Urinary bladder (tissue), 4 donors: ENCODE results near the gene PRDX2. TPM values are rescaled to one million over a fixed set of nuclear protein-coding genes. Genes with fewer than 3 reads are reported as not detected.
"Not testable (repeated sequence)": the region's sequence is repeated elsewhere in the genome, so short reads cannot be mapped to it uniquely, and the experiment has no call there.

ENCODE experiments used
- DNase-seq: peaks from one replicate; pipeline ENCODE4 v3.0.0-alpha.2; 2015; ENCODE audit errors: extremely low spot score
- H3K27ac ChIP-seq: one replicate; pipeline ENCODE4 v1.5.1; 2013; ENCODE audit warnings: low read depth, mild to moderate bottlenecking, moderate library complexity
- H3K36me3 ChIP-seq: one replicate; pipeline ENCODE4 v1.6.1; 2013; ENCODE audit warnings: mild to moderate bottlenecking, moderate library complexity; ENCODE audit not compliant: insufficient read depth
- H3K4me1 ChIP-seq: one replicate; pipeline ENCODE4 v1.6.1; 2013; ENCODE audit warnings: mild to moderate bottlenecking, moderate library complexity; ENCODE audit not compliant: insufficient read depth
- H3K4me3 ChIP-seq: one replicate; pipeline ENCODE4 v1.5.1; 2013; ENCODE audit warnings: low read depth, low read length
- WGBS: extraction: QIAGEN DNeasy Blood & Tissue Kit; methylation state at CpG from one replicate; pipeline ENCODE4 v1.1.7; 2013; 5-methylcytosine and 5-hydroxymethylcytosine counted together
- polyA plus RNA-seq: library from polyadenylated mRNA; stranded (reverse); fragments of 200-250 nt; gene quantifications from one replicate; pipeline ENCODE4 v1.2.3, GENCODE V29; 2013
- total RNA-seq: library from RNA; depleted of rRNA; stranded (reverse); fragments of >200 nt; gene quantifications from one replicate; pipeline ENCODE4 v1.2.3, GENCODE V29; 2014
- donor health status: healthy with polysubstance abuse.
- donor health status: healthy.

Gene PRDX2
- total and polyA plus RNA-seq, 2 donors: 74.2 to 245 TPM

GRCh38 chr19:12802267-12803106, 887 bp upstream of the PRDX2 start:
- H3K4me1 ChIP-seq: no peaks in the 10 kb centered on the region
- no peak overlapping the region for H3K27ac ChIP-seq
- DNase-seq: no peak
- WGBS: 42% methylated on average over 22 of the region's 22 CpGs
- peak overlapping the region; percentile 78 for H3K4me3 ChIP-seq
- no peaks in the 10 kb centered on the region for H3K36me3 ChIP-seq

GRCh38 chr19:12800923-12801465, 606 bp downstream of the PRDX2 start:
- no peak for DNase-seq
- 9% methylated on average over 38 of the region's 38 CpGs for WGBS
- Histone ChIP-seq H3K4me3 (peak overlapping the region; percentile 78), H3K36me3 (no peaks in the 10 kb centered on the region), H3K4me1 (no peaks in the 10 kb centered on the region), H3K27ac (peak overlapping the region; percentile 33)

- H3K4me3 ChIP-seq: no peak overlapping the region
- H3K27ac ChIP-seq: no peak overlapping the region
- WGBS: 88% methylated on average over 1 of the region's 1 CpG
Observed at GRCh38 chr19:12800466-12800770, 1.2 kb downstream of the PRDX2 start.

GRCh38 chr19:12799742-12800465, 1.7 kb downstream of the PRDX2 start:
- H3K4me3 ChIP-seq: no peak overlapping the region
- no peaks in the 10 kb centered on the region for H3K36me3 ChIP-seq
- no peaks in the 10 kb centered on the region for H3K4me1 ChIP-seq

More at GRCh38 chr19:12800466-12800770, 1.2 kb downstream of the PRDX2 start:
- DNase-seq: no peak
- Histone ChIP-seq H3K36me3 (no peaks in the 10 kb centered on the region), H3K4me1 (no peaks in the 10 kb centered on the region)

GRCh38 chr19:12797607-12798006, 4.0 kb downstream of the PRDX2 start:
- not testable (repeated sequence) for H3K27ac ChIP-seq, DNase-seq, H3K4me1 ChIP-seq, H3K36me3 ChIP-seq, H3K4me3 ChIP-seq
- WGBS: 93% methylated on average over 7 of the region's 7 CpGs

More at GRCh38 chr19:12799742-12800465, 1.7 kb downstream of the PRDX2 start:
- H3K27ac ChIP-seq: no peak overlapping the region
- 90% methylated on average over 18 of the region's 18 CpGs for WGBS
- DNase-seq: no peak

- DNase-seq: no peak
- 91% methylated on average over 6 of the region's 6 CpGs for WGBS
- no peaks in the 10 kb centered on the region for H3K4me1 ChIP-seq
- H3K4me3 ChIP-seq: no peak overlapping the region
- H3K27ac ChIP-seq: no peak overlapping the region
- no peaks in the 10 kb centered on the region for H3K36me3 ChIP-seq
Observed at GRCh38 chr19:12797141-12797587, 4.4 kb downstream of the PRDX2 start.

GRCh38 chr19:12796146-12797071, 5.2 kb downstream of the PRDX2 start:
- Histone ChIP-seq H3K36me3 (no peaks in the 10 kb centered on the region), H3K4me3 (no peak overlapping the region), H3K27ac (no peak overlapping the region), H3K4me1 (no peaks in the 10 kb centered on the region)
- WGBS: 7% methylated on average over 18 of the region's 18 CpGs
- no peak for DNase-seq

- no peaks in the 10 kb centered on the region for H3K4me1 ChIP-seq
- DNase-seq: no peak
Observed at GRCh38 chr19:12794971-12795381, 6.6 kb downstream of the PRDX2 start.

GRCh38 chr19:12794196-12794941, 7.2 kb downstream of the PRDX2 start:
- WGBS: 67% methylated on average over 7 of the region's 7 CpGs
- Histone ChIP-seq H3K36me3 (no peaks in the 10 kb centered on the region), H3K27ac (peak overlapping the region; percentile 91), H3K4me1 (no peaks in the 10 kb centered on the region), H3K4me3 (peak overlapping the region; percentile 94)
- DNase-seq: no peak

More at GRCh38 chr19:12794971-12795381, 6.6 kb downstream of the PRDX2 start:
- H3K4me3 ChIP-seq: no peak overlapping the region
- H3K36me3 ChIP-seq: no peaks in the 10 kb centered on the region
- 94% methylated on average over 9 of the region's 9 CpGs for WGBS
- no peak overlapping the region for H3K27ac ChIP-seq

- H3K4me1 ChIP-seq: no peaks in the 10 kb centered on the region
- peak overlapping the region; percentile 91 for H3K27ac ChIP-seq
- H3K36me3 ChIP-seq: no peaks in the 10 kb centered on the region
- WGBS: 0% methylated on average over 81 of the region's 81 CpGs
- peak overlapping the region; percentile 94 for H3K4me3 ChIP-seq
- DNase-seq: no peak
Observed at GRCh38 chr19:12793290-12794195, 8.1 kb downstream of the PRDX2 start.

GRCh38 chr19:12792853-12793289, 8.7 kb downstream of the PRDX2 start:
- under 1% methylated on average over 22 of the region's 22 CpGs for WGBS
- no peaks in the 10 kb centered on the region for H3K4me1 ChIP-seq
- H3K27ac ChIP-seq: peak overlapping the region; percentile 98
- DNase-seq: no peak
- H3K4me3 ChIP-seq: peak overlapping the region; percentile 94
- no peaks in the 10 kb centered on the region for H3K36me3 ChIP-seq
